Measurements from ENCODE around the gene NQO1. TPM values are rescaled to one million over a fixed set of nuclear protein-coding genes. Genes with fewer than 3 reads are reported as not detected.

The NQO1 gene
- total and polyA plus RNA-seq, 9 of the 15 experiments (the other 6 are each of a cell fraction or from before 2014, with no cell fraction given), result 96.7 to 198 (median 122) TPM

DNA sequence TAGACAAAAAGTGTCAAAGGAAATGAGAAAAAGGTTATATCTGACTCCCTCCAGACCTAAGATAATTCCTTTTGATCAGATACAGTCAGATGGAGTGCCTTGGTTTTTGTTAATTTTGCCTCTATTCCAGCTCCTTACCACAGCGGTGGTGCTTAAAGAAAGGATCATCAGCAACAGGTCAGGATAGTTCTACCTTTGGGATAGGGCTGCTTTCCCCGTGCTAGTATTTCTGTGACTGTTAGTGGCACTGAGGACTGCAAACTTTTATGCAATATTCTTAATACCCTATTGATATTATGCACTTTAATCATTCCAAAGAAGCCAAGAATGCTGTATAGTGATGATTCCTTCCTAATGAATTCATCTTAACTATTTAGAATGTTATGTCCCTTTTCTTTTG, 24.5 kb downstream of the NQO1 start:
- DNase-seq (ENCODE audit: extremely low read depth in 1 of 4, low spot score in 3 of 4) (no peak), FAIRE-seq (no peak), ATAC-seq (no peak; the same call in 2 of the 3 replicates)
- CTCF ChIA-PET (ENCODE audit: low intra/inter-chr PET ratio), result interaction anchor here (0.6 kb wide), 1 partner anchor 228 kb away, joined by 3 read pairs; no protein-coding TSS in a partner anchor
- Histone ChIP-seq H3K4me2 (ENCODE audit: insufficient read depth, low read length) (no peak overlapping the region), H3K36me3 (ENCODE audit: control insufficient read depth, insufficient read depth, low read length) (peaks cover 49% of the 10 kb centered on the region; the same call in 2 of the 3 replicates), H3K79me2 (ENCODE audit: control insufficient read depth, insufficient read depth, low read length) (no peaks in the 10 kb centered on the region), H3K9ac (ENCODE audit: insufficient read depth in 1 of 2, low read depth in 2 of 2, low read length in 2 of 2) (no peak overlapping the region), H4K20me1 (replicated peaks; ENCODE audit: control insufficient read depth, insufficient read depth, low read length) (no peaks in the 10 kb centered on the region), H3K9me1 (ENCODE audit: control insufficient read depth, insufficient read depth, low read length) (no peaks in the 10 kb centered on the region), H3K27ac (ENCODE audit: extremely low read depth, low read depth, low read length) (no peak overlapping the region), H3K9me3 (replicated peaks; ENCODE audit: control insufficient read depth, insufficient read depth, low read depth, low read length) (no peaks in the 10 kb centered on the region), H2AFZ (ENCODE audit: low read depth, low read length) (no peak overlapping the region), H3K4me1 (replicated peaks in 1 of 2; ENCODE audit: control insufficient read depth in 2 of 2, insufficient read depth in 2 of 2, low read length in 2 of 2) (no peaks in the 10 kb centered on the region), H3K4me3 (no peak overlapping the region), H3K27me3 (ENCODE audit: control insufficient read depth in 2 of 2, insufficient read depth in 2 of 2, low read length in 2 of 2) (no peaks in the 10 kb centered on the region)
- TF ChIP-seq ZNF347 (CRISPR knock-in tag; IDR thresholded peaks at IDR 0.05; ENCODE audit: low read depth), result no peak
- TF ChIP-seq HLTF (IDR thresholded peaks at IDR 0.05), result no peak
- no peak for TF ChIP-seq ZNF143 (CRISPR knock-in tag; IDR thresholded peaks at IDR 0.05)
- no peak for TF ChIP-seq MAFF (IDR thresholded peaks at IDR 0.05; ENCODE audit: low read length)
- TF ChIP-seq CCNT2 (IDR thresholded peaks at IDR 0.05; ENCODE audit: borderline replicate concordance, extremely low read depth, insufficient read length, low read depth, low read length), result no peak
- no peak for TF ChIP-seq ZBTB8A (IDR thresholded peaks at IDR 0.05; ENCODE audit: partially characterized antibody)
- TF ChIP-seq HDAC2 (IDR thresholded peaks at IDR 0.05), result no peak
- TF ChIP-seq FOXJ3 (CRISPR knock-in tag; IDR thresholded peaks at IDR 0.05), result no peak
- TF ChIP-seq ZNF224 (CRISPR knock-in tag; IDR thresholded peaks at IDR 0.05), result no peak
- no peak for TF ChIP-seq LEF1 (IDR thresholded peaks at IDR 0.05)
- no peak for TF ChIP-seq CAMTA2 (CRISPR knock-in tag; conservative IDR thresholded peaks at IDR 0.05)
- TF ChIP-seq TFAM (CRISPR knock-in tag; conservative IDR thresholded peaks at IDR 0.05), result no peak
- TF ChIP-seq NFXL1 (CRISPR knock-in tag; IDR thresholded peaks at IDR 0.05), result no peak
- POLR2A ChIA-PET, result interaction anchor here (0.7 kb wide), 1 partner anchor 9 kb away, joined by 3 read pairs; no protein-coding TSS in a partner anchor
- 61% methylated on average over 2 of the region's 2 CpGs for WGBS (ENCODE audit: insufficient coverage, low coverage, missing lambda C conversion rate)
- intact Hi-C loops (cut with micrococcal nuclease), result loop anchor here (10.0 kb wide), 1 partner anchor 207 kb away; no protein-coding TSS in a partner anchor
- no TSS peak for BruUV-seq (replicated peaks)
- in situ Hi-C loops (cut with MboI), result no loop called here

Measured in K562 (cell line).